OCI-LY1 (cell line): Measurements from ENCODE around the gene PLXNA1.

ENCODE experiments used
- EZH2 ChIP-seq: fragments of 200-600 bp; sonication (generic), shearing (Covaris generic); IDR thresholded peaks from 2 replicates; pipeline ENCODE4 v1.8.0; 2017; ENCODE audit warnings: borderline replicate concordance, mixed run types, mild to moderate bottlenecking, antibody characterized with exemption, low read length, moderate library complexity, mixed read lengths
- TF ChIP-seq, protein P1 (sequence below): fragments of 200-600 bp; sonication (generic), shearing (Covaris generic); IDR thresholded peaks from 2 replicates; pipeline ENCODE4 v1.5.1; 2017; ENCODE audit warnings: mild to moderate bottlenecking, antibody characterized with exemption, low read length, moderate library complexity, mixed read lengths

DNA sequence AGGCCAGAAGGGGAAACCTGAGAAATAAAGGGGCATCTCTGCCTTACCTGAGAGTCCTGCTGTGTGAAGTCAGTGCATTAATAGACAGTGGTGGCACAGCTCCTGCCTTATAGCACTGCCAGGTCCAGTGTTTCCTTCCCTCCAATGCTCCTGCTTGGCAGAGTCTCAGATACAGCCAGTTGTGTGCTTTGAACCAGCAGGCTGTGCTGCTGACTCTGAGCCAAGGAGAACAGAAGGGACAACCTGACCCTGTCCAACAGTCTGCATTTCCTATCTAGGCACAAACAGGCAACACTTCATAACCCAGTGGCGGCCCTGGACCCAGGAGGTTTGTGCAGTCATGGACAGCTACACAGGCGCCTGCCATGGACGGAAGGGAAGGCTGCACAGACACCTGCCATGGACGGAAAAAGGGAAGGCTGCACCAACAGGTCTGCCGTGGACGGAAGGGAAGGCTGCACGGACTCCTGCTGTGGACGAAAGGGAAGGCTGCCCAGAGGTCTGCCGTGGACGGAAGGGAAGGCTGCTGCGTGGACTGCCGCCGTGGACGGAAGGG, 33.9 kb upstream of the PLXNA1 start:
- TF ChIP-seq, protein P1, sequence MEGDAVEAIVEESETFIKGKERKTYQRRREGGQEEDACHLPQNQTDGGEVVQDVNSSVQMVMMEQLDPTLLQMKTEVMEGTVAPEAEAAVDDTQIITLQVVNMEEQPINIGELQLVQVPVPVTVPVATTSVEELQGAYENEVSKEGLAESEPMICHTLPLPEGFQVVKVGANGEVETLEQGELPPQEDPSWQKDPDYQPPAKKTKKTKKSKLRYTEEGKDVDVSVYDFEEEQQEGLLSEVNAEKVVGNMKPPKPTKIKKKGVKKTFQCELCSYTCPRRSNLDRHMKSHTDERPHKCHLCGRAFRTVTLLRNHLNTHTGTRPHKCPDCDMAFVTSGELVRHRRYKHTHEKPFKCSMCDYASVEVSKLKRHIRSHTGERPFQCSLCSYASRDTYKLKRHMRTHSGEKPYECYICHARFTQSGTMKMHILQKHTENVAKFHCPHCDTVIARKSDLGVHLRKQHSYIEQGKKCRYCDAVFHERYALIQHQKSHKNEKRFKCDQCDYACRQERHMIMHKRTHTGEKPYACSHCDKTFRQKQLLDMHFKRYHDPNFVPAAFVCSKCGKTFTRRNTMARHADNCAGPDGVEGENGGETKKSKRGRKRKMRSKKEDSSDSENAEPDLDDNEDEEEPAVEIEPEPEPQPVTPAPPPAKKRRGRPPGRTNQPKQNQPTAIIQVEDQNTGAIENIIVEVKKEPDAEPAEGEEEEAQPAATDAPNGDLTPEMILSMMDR: no peak
- no peak for TF ChIP-seq EZH2
